G401 (cell line): ENCODE measurements around the gene ETFBKMT. TPM values are rescaled to one million over a fixed set of nuclear protein-coding genes. Genes with fewer than 3 reads are reported as not detected.
"Not testable (repeated sequence)": the region's sequence is repeated elsewhere in the genome, so short reads cannot be mapped to it uniquely, and the experiment has no call there.

Experiments used
- DNase-seq: peaks from one replicate; pipeline ENCODE4 v3.0.0-alpha.2; 2015; ENCODE audit warnings: low spot score
- in situ Hi-C: cut with HindIII; loops from 2 replicates; pipeline ENCODE4 v1.10.0; 2016; ENCODE audit warnings: low sequenced_read_pairs, mixed read lengths
- total RNA-seq: library from RNA; depleted of rRNA; stranded (reverse); fragments of >200 nt; shearing (Covaris generic); gene quantifications from 2 replicates; pipeline ENCODE4 v1.2.3, GENCODE V29; 2014; rRNA removed

ETFBKMT gene
- total RNA-seq, 1 experiment from 2014 or later = 1.8 TPM

DNA sequence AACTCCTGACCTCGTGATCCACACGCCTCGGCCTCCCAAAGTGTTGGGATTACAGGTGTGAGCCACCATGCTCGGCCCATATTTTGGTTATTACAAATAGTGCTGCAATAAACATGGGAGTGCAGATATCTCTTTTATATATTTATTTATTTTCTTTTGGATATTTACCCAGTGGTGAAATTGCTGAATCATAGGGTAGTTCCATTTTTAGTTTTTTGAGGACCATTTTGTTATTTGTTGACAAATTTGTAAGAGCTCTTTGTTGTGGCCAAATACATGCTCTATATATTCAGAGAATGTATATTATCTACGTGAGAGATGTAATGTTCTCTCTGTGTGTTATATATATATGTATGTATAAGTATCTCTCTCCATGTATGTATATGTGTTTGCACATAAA is 53.4 kb downstream of the ETFBKMT start:
- in situ Hi-C loops = no loop called here
- DNase-seq = no peak

DNA sequence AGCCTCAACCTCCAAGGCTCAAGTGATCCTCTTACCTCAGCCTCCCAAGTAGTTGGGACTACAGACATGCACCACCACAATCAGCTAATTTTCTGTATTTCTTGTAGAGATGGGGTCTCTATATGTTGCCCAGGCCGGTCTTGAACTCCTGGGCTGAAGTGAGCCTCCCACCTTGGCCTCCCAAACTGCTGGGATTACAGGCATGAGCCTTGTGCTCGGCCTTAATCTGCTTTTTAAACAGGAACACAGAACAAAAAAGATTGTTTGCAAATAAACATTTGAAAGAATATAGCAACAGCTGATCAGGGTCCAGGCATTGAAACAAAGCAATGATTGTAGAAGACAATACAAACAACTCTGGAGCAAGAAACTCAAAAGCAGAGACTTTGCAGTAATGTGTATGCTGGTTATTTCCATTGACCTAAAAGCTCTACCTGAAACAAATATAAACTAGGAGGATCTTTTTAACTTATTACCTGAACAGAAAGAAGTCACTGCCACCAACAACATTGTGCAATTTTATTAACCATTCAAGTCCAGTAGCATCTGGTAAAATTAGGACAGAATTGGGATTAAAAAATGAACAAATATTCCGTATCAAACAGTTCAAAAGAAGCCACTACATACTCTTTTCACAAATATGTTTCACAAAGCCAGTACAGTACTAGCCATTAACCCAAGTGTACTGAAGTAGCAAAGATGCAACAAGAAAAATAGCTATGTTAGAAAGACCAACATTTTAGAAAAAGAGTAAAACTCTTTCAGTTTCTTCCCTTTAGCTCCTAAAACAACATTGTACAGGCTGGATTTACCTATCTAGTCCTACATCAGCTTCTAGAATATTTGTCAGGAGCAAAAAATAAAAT is 55.2 kb downstream of the ETFBKMT start:
- no peak for DNase-seq
- in situ Hi-C loops = no loop called here

DNA sequence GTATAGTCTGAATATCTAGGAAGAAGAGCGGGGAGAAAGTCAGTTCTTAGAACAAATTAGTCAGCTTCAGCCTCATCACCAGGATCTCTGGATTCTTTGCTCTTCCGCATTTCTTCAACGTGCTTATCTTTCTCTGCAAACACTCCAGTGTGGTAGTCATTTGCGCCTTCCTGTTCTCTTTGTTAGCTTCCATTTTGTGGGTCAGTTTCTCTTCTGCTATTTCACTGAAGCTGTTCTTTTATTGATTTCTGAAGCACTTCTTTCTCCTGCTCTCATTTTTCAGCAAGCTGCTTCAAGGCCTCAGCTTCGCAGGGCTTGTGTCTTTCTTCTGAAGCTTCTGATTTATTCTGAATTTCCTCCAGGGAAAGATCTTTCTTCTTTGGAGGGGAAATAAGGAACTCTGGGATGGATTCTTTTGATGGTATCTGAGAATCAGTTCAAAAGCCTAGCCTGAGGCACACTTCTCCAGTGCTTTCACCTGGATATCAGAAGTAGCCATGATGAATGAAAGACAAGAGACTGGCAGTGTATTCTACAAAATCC is 55.9 kb downstream of the ETFBKMT start:
- no peak for DNase-seq
- in situ Hi-C loops = no loop called here

DNA sequence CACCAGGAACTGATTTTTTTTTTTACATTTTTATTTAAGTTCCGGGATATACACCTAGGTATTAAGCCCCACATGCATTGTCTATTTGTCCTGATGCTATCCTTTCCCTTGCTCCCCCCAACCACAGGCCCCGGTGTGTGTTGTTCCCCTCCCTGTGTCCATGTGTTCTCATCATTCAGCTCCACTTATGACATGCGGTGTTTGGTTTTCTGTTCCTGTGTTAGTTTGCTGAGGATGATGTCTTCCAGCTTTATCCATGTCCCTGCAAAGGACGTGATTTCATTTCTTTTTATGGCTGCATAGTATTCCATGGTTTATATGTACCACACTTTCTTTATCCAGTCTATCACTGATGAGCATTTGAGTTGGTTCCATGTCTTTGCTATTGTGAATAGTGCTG is 57.5 kb downstream of the ETFBKMT start:
- DNase-seq, in situ Hi-C loops: not testable (repeated sequence)

GRCh38 chr12:31718542-31719198 is 59.2 kb downstream of the ETFBKMT start:
- DNase-seq, in situ Hi-C loops: not testable (repeated sequence)

GRCh38 chr12:31722580-31722979 is 63.1 kb downstream of the ETFBKMT start:
- in situ Hi-C loops = no loop called here
- DNase-seq = no peak

Other genes with a start within 250 kb of the ETFBKMT start
- 6.1 and 13.0 TPM in 2 replicates for gene DENND5B, start 68.6 kb upstream of the ETFBKMT start, total RNA-seq
- gene AMN1, start 69.3 kb downstream of the ETFBKMT start, total RNA-seq = 7.8 and 8.0 TPM in 2 replicates